Measurements from ENCODE around the gene ABCA9.
"Not testable (repeated sequence)": the region's sequence is repeated elsewhere in the genome, so short reads cannot be mapped to it uniquely, and the experiment has no call there.

DNA sequence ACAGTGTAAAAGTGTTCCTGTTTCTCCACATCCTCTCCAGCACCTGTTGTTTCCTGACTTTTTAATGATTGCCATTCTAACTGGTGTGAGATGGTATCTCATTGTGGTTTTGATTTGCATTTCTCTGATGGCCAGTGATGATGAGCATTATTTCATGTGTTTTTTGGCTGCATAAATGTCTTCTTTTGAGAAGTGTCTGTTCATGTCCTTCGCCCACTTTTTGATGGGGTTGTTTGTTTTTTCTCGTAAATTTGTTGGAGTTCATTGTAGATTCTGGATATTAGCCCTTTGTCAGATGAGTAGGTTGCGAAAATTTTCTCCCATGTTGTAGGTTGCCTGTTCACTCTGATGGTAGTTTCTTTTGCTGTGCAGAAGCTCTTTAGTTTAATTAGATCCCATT lies 61.0 kb downstream of the ABCA9 start:
- TF ChIP-seq, protein P1, sequence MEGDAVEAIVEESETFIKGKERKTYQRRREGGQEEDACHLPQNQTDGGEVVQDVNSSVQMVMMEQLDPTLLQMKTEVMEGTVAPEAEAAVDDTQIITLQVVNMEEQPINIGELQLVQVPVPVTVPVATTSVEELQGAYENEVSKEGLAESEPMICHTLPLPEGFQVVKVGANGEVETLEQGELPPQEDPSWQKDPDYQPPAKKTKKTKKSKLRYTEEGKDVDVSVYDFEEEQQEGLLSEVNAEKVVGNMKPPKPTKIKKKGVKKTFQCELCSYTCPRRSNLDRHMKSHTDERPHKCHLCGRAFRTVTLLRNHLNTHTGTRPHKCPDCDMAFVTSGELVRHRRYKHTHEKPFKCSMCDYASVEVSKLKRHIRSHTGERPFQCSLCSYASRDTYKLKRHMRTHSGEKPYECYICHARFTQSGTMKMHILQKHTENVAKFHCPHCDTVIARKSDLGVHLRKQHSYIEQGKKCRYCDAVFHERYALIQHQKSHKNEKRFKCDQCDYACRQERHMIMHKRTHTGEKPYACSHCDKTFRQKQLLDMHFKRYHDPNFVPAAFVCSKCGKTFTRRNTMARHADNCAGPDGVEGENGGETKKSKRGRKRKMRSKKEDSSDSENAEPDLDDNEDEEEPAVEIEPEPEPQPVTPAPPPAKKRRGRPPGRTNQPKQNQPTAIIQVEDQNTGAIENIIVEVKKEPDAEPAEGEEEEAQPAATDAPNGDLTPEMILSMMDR (IDR thresholded peaks at IDR 0.05): not testable (repeated sequence)
- not testable (repeated sequence) for TF ChIP-seq POLR2A (IDR thresholded peaks at IDR 0.05)

Data from adrenal gland (tissue), 5 donors.